Measurements from ENCODE around the gene LAS1L.

DNA sequence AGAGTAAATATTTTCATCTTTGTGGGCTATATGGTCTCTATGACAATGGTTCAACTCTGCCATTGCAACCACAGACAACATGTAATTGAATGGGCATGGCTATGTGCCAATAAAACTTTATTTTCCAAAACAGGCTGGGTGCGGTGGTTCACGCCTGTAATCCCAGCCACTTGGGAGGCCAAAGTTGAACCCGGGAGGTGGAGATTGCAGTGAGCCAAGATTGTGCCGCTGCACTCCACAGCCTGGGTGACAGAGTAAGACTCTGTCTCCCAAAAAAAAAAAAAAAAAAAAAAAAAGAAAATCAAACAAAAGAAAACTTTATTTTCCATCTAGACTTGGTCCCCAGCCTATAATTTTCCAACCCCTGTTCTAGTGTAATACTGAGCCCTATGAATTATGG is 38.4 kb upstream of the LAS1L start:
- TF ChIP-seq, protein P1, sequence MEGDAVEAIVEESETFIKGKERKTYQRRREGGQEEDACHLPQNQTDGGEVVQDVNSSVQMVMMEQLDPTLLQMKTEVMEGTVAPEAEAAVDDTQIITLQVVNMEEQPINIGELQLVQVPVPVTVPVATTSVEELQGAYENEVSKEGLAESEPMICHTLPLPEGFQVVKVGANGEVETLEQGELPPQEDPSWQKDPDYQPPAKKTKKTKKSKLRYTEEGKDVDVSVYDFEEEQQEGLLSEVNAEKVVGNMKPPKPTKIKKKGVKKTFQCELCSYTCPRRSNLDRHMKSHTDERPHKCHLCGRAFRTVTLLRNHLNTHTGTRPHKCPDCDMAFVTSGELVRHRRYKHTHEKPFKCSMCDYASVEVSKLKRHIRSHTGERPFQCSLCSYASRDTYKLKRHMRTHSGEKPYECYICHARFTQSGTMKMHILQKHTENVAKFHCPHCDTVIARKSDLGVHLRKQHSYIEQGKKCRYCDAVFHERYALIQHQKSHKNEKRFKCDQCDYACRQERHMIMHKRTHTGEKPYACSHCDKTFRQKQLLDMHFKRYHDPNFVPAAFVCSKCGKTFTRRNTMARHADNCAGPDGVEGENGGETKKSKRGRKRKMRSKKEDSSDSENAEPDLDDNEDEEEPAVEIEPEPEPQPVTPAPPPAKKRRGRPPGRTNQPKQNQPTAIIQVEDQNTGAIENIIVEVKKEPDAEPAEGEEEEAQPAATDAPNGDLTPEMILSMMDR (IDR thresholded peaks at IDR 0.05), result no peak
- no peak for TF ChIP-seq POLR2A (IDR thresholded peaks at IDR 0.05)
